Measurements from ENCODE around the gene HAS3. TPM values are rescaled to one million over a fixed set of nuclear protein-coding genes. Genes with fewer than 3 reads are reported as not detected.
A peak's percentile ranks its signal among the peaks of the same experiment; 100 is the strongest.
"Not testable (repeated sequence)": the region's sequence is repeated elsewhere in the genome, so short reads cannot be mapped to it uniquely, and the experiment has no call there.

Gene HAS3
- total RNA-seq, 1 experiment from 2014 or later, result 2.5 TPM

DNA sequence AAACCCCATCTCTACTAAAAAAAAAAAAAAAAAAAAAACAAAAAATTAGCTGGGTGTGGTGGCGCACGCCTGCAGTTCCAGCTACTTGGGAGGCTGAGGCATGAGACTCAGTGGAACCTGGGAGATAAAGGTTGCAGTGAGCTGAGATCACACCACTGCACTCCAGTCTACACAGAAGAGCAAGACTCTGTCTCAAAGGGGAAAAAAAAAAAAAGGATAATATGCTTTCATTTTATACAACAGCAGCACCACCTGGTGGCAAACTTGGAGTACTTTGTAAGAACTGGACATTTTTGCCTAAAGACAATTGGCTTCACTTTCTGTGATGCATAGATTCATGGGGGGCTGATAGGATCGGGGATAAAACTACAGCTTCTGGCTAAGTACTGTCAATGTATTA lies 18.5 kb downstream of the HAS3 start:
- peaks cover 33% of the 10 kb centered on the region for H3F3A ChIP-seq (ENCODE audit: insufficient read depth, low read depth)
- peaks cover 6% of the 10 kb centered on the region; the same call in 1 of the 2 replicates for H3K36me3 ChIP-seq (ENCODE audit: low read depth)
- H3K27ac ChIP-seq, result no peak overlapping the region
- peak; percentile 47 to 62 for DNase-seq
- no peak overlapping the region for H2AFZ ChIP-seq
- H3K4me3 ChIP-seq, result no peak overlapping the region
- H4K20me1 ChIP-seq (ENCODE audit: insufficient read depth), result peaks cover 23% of the 10 kb centered on the region; the same call in 1 of the 2 replicates
- ChIA-PET POLR2A (ENCODE audit: unreplicated experiment) (no interaction called here), CTCF (interaction anchor here (0.7 to 1.4 kb wide), 5 partner anchors 51 to 596 kb away, joined by 3 to 8 read pairs (median 5); no protein-coding TSS in a partner anchor)
- TF ChIP-seq EZH2 (IDR thresholded peaks at IDR 0.05; ENCODE audit: low read depth), result no peak
- TF ChIP-seq, protein P1, sequence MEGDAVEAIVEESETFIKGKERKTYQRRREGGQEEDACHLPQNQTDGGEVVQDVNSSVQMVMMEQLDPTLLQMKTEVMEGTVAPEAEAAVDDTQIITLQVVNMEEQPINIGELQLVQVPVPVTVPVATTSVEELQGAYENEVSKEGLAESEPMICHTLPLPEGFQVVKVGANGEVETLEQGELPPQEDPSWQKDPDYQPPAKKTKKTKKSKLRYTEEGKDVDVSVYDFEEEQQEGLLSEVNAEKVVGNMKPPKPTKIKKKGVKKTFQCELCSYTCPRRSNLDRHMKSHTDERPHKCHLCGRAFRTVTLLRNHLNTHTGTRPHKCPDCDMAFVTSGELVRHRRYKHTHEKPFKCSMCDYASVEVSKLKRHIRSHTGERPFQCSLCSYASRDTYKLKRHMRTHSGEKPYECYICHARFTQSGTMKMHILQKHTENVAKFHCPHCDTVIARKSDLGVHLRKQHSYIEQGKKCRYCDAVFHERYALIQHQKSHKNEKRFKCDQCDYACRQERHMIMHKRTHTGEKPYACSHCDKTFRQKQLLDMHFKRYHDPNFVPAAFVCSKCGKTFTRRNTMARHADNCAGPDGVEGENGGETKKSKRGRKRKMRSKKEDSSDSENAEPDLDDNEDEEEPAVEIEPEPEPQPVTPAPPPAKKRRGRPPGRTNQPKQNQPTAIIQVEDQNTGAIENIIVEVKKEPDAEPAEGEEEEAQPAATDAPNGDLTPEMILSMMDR (conservative IDR thresholded peaks at IDR 0.05), result peak; percentile 87
- no peaks in the 10 kb centered on the region for H3K9me3 ChIP-seq (ENCODE audit: insufficient read depth, low read depth)
- no peaks in the 10 kb centered on the region for H3K4me1 ChIP-seq (replicated peaks; ENCODE audit: insufficient read depth)
- no peaks in the 10 kb centered on the region for H3K9me2 ChIP-seq (ENCODE audit: insufficient read depth)
- intact Hi-C loops (cut with micrococcal nuclease; ENCODE audit: unreplicated experiment), result loop anchor here (1.0 to 5.0 kb wide), 4 partner anchors 222 to 596 kb away; no protein-coding TSS in a partner anchor
- no TSS peak for BruUV-seq (replicated peaks)
- H3K27me3 ChIP-seq (ENCODE audit: insufficient read depth, low read depth), result no peaks in the 10 kb centered on the region
- H3K79me2 ChIP-seq (ENCODE audit: low read depth), result peaks cover 33% of the 10 kb centered on the region
- no peak overlapping the region for H3K4me2 ChIP-seq

DNA sequence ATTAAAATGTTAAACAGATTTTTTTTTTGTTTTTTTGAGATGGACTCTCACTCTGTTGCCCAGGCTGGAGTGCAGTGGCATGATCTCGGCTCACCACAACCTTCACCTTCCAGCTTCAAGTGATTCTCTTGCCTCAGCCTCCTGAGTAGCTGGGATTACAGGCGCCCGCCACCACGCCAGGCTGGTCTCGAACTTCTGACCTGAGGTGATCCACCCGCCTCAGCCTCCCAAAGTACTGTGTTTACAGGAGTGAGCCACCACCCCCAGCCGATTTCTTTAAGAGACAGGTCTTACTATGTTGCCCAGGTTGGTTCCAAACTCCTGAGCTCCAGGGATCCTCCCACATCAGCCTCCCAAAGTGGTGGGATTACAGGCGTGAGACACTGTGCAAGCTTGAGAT lies 19.0 kb downstream of the HAS3 start:
- intact Hi-C loops (cut with micrococcal nuclease; ENCODE audit: unreplicated experiment), result loop anchor here (1.0 to 5.0 kb wide), 4 partner anchors 222 to 596 kb away; no protein-coding TSS in a partner anchor
- BruUV-seq (replicated peaks); DNase-seq; H3K4me3 ChIP-seq; H2AFZ ChIP-seq; H3K9me3 ChIP-seq (ENCODE audit: insufficient read depth, low read depth); H3K27me3 ChIP-seq (ENCODE audit: insufficient read depth, low read depth); H3K4me1 ChIP-seq (replicated peaks; ENCODE audit: insufficient read depth); H3K4me2 ChIP-seq; H3K9me2 ChIP-seq (ENCODE audit: insufficient read depth); H3K27ac ChIP-seq; POLR2A ChIA-PET (ENCODE audit: unreplicated experiment); H3K36me3 ChIP-seq (ENCODE audit: low read depth): not testable (repeated sequence)
- H4K20me1 ChIP-seq (ENCODE audit: insufficient read depth), result peaks cover 24% of the 10 kb centered on the region
- CTCF ChIA-PET, result interaction anchor here (1.1 to 1.4 kb wide), 2 partner anchors 534 to 596 kb away, joined by 6 to 8 read pairs; no protein-coding TSS in a partner anchor
- peaks cover 38% of the 10 kb centered on the region for H3K79me2 ChIP-seq (ENCODE audit: low read depth)
- H3F3A ChIP-seq (ENCODE audit: insufficient read depth, low read depth), result peaks cover 35% of the 10 kb centered on the region

DNA sequence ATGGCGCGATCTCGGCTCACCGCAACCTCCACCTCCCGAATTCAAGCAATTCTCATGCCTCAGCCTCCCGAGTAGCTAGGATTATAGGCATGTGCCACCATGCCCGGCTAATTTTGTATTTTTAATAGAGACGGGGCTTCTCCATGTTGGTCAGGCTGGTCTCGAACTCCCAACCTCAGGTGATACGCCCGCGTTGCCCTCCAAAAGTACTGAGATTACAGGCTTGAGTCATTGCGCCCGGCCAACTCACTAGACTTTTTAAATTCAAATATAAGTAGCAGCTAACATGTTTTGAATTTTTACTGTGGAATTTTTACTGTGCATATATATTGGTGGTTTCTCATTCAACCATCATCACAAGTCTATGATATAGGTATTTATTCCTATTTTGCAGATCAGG lies 19.5 kb downstream of the HAS3 start:
- H3K27me3 ChIP-seq (ENCODE audit: insufficient read depth, low read depth); H3K9me2 ChIP-seq (ENCODE audit: insufficient read depth); H3K27ac ChIP-seq; CTCF ChIA-PET; H3K36me3 ChIP-seq (ENCODE audit: low read depth); BruUV-seq (replicated peaks); H3K4me3 ChIP-seq; H3K4me1 ChIP-seq (replicated peaks; ENCODE audit: insufficient read depth); H2AFZ ChIP-seq; H3K4me2 ChIP-seq; H3K9me3 ChIP-seq (ENCODE audit: insufficient read depth, low read depth); DNase-seq; POLR2A ChIA-PET (ENCODE audit: unreplicated experiment): not testable (repeated sequence)
- Histone ChIP-seq H3F3A (ENCODE audit: insufficient read depth, low read depth) (peaks cover 40% of the 10 kb centered on the region), H4K20me1 (ENCODE audit: insufficient read depth) (peaks cover 27% of the 10 kb centered on the region), H3K79me2 (ENCODE audit: low read depth) (peaks cover 43% of the 10 kb centered on the region)
- intact Hi-C loops (cut with micrococcal nuclease; ENCODE audit: unreplicated experiment), result loop anchor here (1.0 to 5.0 kb wide), 4 partner anchors 223 to 597 kb away; no protein-coding TSS in a partner anchor

DNA sequence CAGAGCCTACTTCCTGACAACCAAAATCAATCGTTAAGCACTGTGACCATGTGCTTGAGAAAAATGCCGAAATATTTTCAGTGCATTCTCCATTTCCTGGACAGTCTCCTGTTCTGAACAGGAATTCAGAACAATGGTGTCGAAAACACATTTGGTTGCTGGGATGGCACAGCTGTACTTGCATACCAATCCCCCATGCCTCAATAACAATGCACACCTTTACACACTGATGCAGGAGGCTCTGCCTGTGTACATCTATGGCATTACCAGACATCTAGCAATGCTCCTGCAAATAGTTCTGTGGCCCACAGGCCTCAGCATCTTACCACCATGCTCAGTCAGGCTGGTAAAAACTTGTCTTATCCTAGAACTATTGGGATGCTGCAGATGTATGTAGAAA lies 20.8 kb downstream of the HAS3 start:
- DNase-seq, result no peak
- no peaks in the 10 kb centered on the region for H3K9me2 ChIP-seq (ENCODE audit: insufficient read depth)
- no TSS peak for BruUV-seq (replicated peaks)
- intact Hi-C loops (cut with micrococcal nuclease; ENCODE audit: unreplicated experiment), result no loop called here
- no peaks in the 10 kb centered on the region for H3K27me3 ChIP-seq (ENCODE audit: insufficient read depth, low read depth)
- peaks cover 49% of the 10 kb centered on the region for H3F3A ChIP-seq (ENCODE audit: insufficient read depth, low read depth)
- no peak overlapping the region for H3K27ac ChIP-seq
- peaks cover 36% of the 10 kb centered on the region for H4K20me1 ChIP-seq (ENCODE audit: insufficient read depth)
- no peaks in the 10 kb centered on the region for H3K9me3 ChIP-seq (ENCODE audit: insufficient read depth, low read depth)
- H3K4me2 ChIP-seq, result no peak overlapping the region
- H3K4me3 ChIP-seq, result no peak overlapping the region
- no peak for TF ChIP-seq EZH2 (IDR thresholded peaks at IDR 0.05; ENCODE audit: low read depth)
- H2AFZ ChIP-seq, result no peak overlapping the region
- ChIA-PET CTCF (no interaction called here), POLR2A (ENCODE audit: unreplicated experiment) (no interaction called here)
- peaks cover 56% of the 10 kb centered on the region for H3K79me2 ChIP-seq (ENCODE audit: low read depth)
- peaks cover 9% of the 10 kb centered on the region for H3K36me3 ChIP-seq (ENCODE audit: low read depth)
- H3K4me1 ChIP-seq (replicated peaks; ENCODE audit: insufficient read depth), result peaks cover 15% of the 10 kb centered on the region

DNA sequence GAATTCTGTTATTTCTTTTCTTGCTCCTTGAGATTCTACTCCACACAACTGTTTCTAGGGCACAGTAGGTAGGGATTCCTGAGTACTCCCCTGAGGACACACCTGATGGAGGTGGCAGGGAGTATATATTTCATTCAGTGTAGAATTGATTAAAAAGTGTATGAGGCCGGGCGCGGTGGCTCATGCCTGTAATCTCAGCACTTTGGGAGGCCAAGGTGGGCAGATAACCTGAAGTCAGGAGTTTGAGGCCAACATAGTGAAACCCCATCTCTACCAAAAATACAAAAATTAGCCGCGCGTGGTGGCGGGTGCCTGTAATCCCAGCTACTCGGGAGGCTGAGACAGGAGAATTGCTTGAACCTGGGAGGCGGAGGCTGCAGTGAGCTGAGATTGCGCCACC lies 21.3 kb downstream of the HAS3 start:
- DNase-seq; BruUV-seq (replicated peaks); POLR2A ChIA-PET (ENCODE audit: unreplicated experiment); H3K27me3 ChIP-seq (ENCODE audit: insufficient read depth, low read depth); intact Hi-C loops (cut with micrococcal nuclease; ENCODE audit: unreplicated experiment); H3K4me3 ChIP-seq; H3K27ac ChIP-seq; CTCF ChIA-PET; H3K4me2 ChIP-seq; H3K36me3 ChIP-seq (ENCODE audit: low read depth); H3K9me3 ChIP-seq (ENCODE audit: insufficient read depth, low read depth); H2AFZ ChIP-seq; H3K9me2 ChIP-seq (ENCODE audit: insufficient read depth): not testable (repeated sequence)
- H4K20me1 ChIP-seq (ENCODE audit: insufficient read depth), result peaks cover 36% of the 10 kb centered on the region
- H3K4me1 ChIP-seq (replicated peaks; ENCODE audit: insufficient read depth), result peaks cover 15% of the 10 kb centered on the region
- peaks cover 62% of the 10 kb centered on the region for H3K79me2 ChIP-seq (ENCODE audit: low read depth)
- H3F3A ChIP-seq (ENCODE audit: insufficient read depth, low read depth), result peaks cover 49% of the 10 kb centered on the region
